WERI-Rb-1 (cell line): Measurements from ENCODE around the gene TXNRD2.

ENCODE experiments used
- DNase-seq: peaks from one replicate; pipeline ENCODE4 v3.0.0-alpha.2; 2020
- H3K27ac ChIP-seq: fragments of 250-450 bp; sonication (Bioruptor Pico); 2 replicates; pipeline ENCODE4 v1.5.1; 2020; ENCODE audit warnings: mild to moderate bottlenecking, moderate library complexity
- H3K27me3 ChIP-seq: fragments of 250-450 bp; sonication (Bioruptor Pico); 2 replicates; pipeline ENCODE4 v1.5.1; 2021; ENCODE audit warnings: mild to moderate bottlenecking, low read depth, moderate library complexity; ENCODE audit not compliant: insufficient read depth, severe bottlenecking
- H3K36me3 ChIP-seq: fragments of 250-450 bp; sonication (Bioruptor Pico); 2 replicates; pipeline ENCODE4 v1.5.1; 2020; ENCODE audit warnings: mild to moderate bottlenecking, moderate library complexity
- H3K4me3 ChIP-seq: 2 replicates; pipeline ENCODE4 v1.5.1; 2011; ENCODE audit warnings: low read depth, mild to moderate bottlenecking, control low read depth, low read length
- H3K9me3 ChIP-seq: fragments of 250-450 bp; sonication (Bioruptor Pico); 2 replicates; pipeline ENCODE4 v1.5.1; 2021; ENCODE audit warnings: mild to moderate bottlenecking, moderate library complexity; ENCODE audit not compliant: severe bottlenecking
- CTCF ChIP-seq: IDR thresholded peaks from 2 replicates; pipeline ENCODE4 v1.5.1; 2011; ENCODE audit warnings: low read depth, mild to moderate bottlenecking, control low read depth, inconsistent platforms, low read length

Gene TXNRD2

GRCh38 chr22:19919701-19920363 lies 21.8 kb downstream of the TXNRD2 start:
- H3K4me3 ChIP-seq, result no peak overlapping the region
- no peak for DNase-seq
- peaks cover 5% of the 10 kb centered on the region for H3K36me3 ChIP-seq
- H3K27ac ChIP-seq, result no peak overlapping the region
- H3K9me3 ChIP-seq, result no peaks in the 10 kb centered on the region
- TF ChIP-seq CTCF, result no peak
- no peaks in the 10 kb centered on the region for H3K27me3 ChIP-seq

GRCh38 chr22:19918332-19919106 lies 23.1 kb downstream of the TXNRD2 start:
- H3K4me3 ChIP-seq, result no peak overlapping the region
- DNase-seq, result no peak
- no peak overlapping the region for H3K27ac ChIP-seq
- H3K36me3 ChIP-seq, result peaks cover 13% of the 10 kb centered on the region
- H3K27me3 ChIP-seq, result no peaks in the 10 kb centered on the region
- TF ChIP-seq CTCF, result no peak
- no peaks in the 10 kb centered on the region for H3K9me3 ChIP-seq

GRCh38 chr22:19917389-19918138 lies 24.1 kb downstream of the TXNRD2 start:
- Histone ChIP-seq H3K9me3 (no peaks in the 10 kb centered on the region), H3K27ac (no peak overlapping the region), H3K36me3 (peaks cover 13% of the 10 kb centered on the region)

GRCh38 chr22:19916941-19917340 lies 24.7 kb downstream of the TXNRD2 start:
- DNase-seq, result no peak
- Histone ChIP-seq H3K27me3 (no peaks in the 10 kb centered on the region), H3K36me3 (peaks cover 13% of the 10 kb centered on the region), H3K27ac (no peak overlapping the region), H3K9me3 (no peaks in the 10 kb centered on the region), H3K4me3 (no peak overlapping the region)
- no peak for TF ChIP-seq CTCF

More at GRCh38 chr22:19917389-19918138, 24.1 kb downstream of the TXNRD2 start:
- Histone ChIP-seq H3K4me3 (no peak overlapping the region), H3K27me3 (no peaks in the 10 kb centered on the region)
- no peak for DNase-seq
- no peak for TF ChIP-seq CTCF

GRCh38 chr22:19916006-19916405 lies 25.6 kb downstream of the TXNRD2 start:
- Histone ChIP-seq H3K27me3 (no peaks in the 10 kb centered on the region), H3K4me3 (no peak overlapping the region), H3K9me3 (no peaks in the 10 kb centered on the region), H3K36me3 (peaks cover 13% of the 10 kb centered on the region), H3K27ac (no peak overlapping the region)
- no peak for TF ChIP-seq CTCF
- DNase-seq, result no peak
